Glomerular endothelial cell (primary cell): ENCODE results near the gene HYPK. TPM values are rescaled to one million over a fixed set of nuclear protein-coding genes. Genes with fewer than 3 reads are reported as not detected.
A peak's percentile ranks its signal among the peaks of the same experiment; 100 is the strongest.

ENCODE experiments used
- DNase-seq: peaks from one replicate; pipeline ENCODE4 v3.0.0-alpha.2; 2011; ENCODE audit warnings: low read depth, low spot score; ENCODE audit errors: extremely low read depth
- total RNA-seq: library from RNA; depleted of rRNA; stranded (reverse); fragments of >200 nt; gene quantifications from 2 replicates; pipeline ENCODE4 v1.2.3, GENCODE V29; 2015

Gene HYPK, protein sequence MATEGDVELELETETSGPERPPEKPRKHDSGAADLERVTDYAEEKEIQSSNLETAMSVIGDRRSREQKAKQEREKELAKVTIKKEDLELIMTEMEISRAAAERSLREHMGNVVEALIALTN
- 14.8 and 17.2 TPM in 2 replicates for total RNA-seq

DNA sequence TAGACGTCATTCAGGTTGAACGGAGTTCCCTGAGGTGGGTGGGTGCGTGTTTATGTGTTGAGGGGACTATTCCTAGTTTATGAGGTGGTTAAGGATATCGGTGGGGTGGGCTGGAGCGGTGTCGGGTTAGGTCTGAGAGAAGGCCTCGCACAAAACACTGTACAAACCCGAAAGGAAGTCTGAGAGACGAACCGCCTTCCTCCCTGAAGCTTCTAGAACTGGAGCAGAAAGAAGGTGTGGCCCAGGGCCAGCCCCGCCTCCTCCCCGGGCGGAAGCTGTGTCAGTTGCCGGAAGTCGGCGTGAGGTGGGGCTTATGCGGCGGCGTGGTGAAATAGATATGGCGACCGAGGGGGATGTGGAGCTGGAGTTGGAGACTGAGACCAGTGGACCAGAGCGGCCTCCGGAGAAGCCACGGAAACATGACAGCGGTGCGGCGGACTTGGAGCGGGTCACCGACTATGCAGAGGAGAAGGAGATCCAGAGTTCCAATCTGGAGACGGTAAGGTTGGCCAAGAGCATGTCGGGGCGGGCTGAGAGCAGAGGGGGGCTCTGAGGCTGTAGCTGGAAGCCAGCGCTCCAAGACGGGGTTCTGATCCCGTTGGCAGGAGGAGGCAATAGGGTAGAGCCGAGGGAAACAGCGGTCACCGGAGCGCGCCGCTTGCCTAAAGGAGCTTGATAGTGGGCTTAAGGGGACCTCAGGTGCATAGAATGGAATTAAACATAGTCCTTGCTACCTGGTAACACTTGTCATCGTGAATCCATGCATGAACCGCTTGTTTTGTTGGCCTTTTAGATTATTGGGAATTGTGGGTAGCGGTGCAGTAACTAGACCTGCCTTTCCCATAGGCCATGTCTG lies at the start of gene HYPK:
Gene HYPK (plus strand): TSS at position 314 of the 856 bp plus-strand sequence. CDS start 24 bp downstream, at position 338.
- DNase-seq: no peak

DNA sequence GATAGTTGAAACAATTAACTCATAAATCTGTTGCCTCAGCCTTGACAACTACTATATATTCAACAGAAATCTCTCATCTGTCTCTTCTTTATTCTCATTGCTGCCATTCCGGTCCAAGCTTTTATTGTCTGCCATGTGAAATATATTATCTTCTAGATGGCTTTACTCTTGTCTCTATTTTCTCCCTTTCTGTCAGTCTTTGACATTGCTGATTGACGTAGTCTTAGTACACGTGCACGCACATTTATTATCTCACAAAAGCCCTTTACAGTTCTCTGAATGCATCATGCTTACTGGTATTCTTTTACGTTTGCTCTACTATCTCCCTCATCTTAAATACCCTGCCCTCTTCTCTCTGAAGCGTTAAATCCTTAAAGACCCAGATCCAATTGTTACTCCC lies 48.5 kb upstream of the HYPK start:
- DNase-seq: no peak

DNA sequence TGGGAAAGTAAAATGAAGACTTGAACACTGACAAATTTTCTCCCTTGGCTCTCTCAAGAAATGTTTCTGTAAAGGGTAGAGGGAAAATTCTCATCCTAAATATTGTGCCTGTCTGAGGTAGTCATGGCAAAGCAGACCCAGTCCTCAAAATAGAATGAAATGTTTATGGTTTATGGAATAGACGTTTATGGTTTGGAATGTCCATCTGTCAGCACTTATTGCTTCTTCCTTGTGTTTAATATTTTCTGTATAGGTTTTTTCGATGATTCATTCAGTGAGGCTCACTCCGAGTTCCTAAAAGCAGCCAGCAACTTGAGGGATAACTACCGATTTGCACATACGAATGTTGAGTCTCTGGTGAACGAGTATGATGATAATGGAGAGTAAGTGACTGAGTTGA lies 37.6 kb upstream of the HYPK start:
- no peak for DNase-seq

DNA sequence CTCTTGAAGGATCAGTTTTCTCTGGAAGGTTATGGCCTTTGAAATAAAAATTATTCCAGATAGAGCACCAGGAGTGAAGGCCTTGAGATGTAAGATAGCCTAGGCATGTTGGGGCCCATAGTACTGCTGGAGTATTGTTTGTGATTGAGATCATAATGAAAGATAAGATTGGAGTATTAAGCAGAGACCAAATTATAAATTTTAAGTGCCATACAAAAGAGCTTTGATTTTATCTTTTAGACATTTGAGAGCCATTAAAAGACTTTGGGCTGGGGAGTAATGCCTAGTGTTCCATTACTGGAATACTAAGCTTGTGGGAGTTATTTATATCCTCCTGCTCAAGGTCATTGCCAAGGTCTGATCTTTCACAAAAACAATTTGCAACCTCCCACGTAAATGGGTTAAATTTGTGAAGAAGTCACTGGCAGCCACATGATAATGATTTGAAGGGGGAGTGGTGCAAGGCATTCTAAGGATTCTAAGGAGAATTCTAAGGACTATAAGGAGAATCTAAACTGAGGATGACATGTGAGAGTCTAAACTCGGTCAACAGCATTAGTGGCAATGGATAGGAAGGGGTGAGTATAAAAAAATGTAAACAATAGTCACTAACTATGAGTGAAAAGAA lies 36.5 kb upstream of the HYPK start:
- DNase-seq: no peak

DNA sequence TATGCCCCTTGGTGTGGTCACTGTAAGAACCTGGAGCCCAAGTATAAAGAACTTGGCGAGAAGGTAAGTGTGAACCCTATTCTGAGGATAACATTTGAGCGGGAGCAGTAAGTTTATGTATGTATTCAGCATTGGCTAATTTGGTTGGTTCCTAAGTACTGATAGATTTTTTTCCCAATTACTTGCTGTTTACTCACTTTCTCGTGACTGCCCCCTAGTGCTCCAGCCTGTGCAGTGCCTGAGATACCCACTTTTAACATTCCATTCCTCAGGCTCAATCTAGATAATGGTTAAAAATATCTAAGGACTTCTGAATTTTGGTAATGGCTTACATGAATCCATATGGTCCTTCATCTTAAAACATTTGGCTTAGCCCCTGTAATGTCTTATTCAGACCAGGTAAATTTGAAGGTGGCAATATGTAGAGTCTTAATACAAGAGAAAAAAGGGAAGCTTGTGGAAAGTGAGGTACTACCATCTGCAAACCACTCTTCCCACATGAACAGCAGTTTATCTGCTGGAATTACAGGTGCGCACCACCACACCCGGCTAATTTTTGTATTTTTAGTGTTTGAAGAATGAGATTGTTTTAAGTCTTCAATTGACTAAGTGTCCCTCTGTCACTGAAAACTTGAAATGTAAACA lies 30.7 kb upstream of the HYPK start:
- DNase-seq: no peak

DNA sequence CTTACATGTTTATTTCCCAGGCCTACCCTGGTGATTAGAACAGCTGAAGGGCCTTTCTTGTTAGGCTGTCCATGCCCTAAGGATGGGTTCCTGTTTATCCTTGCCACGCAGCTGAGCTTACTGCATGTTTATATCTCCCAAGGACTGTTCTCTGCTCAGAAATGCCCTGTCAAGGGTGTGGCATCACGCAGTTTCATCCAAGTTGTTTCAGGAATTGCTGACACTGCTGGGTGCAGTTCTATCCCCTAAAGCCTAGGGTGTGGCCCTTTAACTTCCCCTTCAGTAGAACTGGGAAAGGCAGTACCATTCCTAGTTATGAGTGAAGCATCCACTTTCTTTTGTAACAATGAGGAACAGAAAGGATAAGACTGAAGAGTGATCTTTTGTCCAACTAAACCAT lies 28.6 kb upstream of the HYPK start:
- DNase-seq: no peak

DNA sequence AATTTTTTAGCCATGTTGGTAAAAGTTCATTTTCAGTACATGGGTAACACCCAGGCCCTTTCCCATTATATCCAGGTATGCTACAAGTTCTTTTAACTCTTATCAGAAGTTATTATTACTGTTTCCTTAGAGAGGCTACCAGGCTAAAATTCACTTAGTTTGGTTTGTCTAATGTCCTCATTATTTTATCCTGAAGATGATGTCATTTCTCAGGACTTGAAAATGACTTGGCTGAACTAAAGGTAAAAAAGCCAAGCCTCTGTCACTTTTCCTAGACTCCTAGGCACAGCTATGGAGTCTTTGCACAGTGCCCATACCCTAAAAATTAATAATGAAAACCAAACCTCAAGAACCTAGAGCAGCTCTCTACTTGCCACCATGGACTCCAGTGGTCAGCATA lies 27.8 kb upstream of the HYPK start:
- DNase-seq: no peak

DNA sequence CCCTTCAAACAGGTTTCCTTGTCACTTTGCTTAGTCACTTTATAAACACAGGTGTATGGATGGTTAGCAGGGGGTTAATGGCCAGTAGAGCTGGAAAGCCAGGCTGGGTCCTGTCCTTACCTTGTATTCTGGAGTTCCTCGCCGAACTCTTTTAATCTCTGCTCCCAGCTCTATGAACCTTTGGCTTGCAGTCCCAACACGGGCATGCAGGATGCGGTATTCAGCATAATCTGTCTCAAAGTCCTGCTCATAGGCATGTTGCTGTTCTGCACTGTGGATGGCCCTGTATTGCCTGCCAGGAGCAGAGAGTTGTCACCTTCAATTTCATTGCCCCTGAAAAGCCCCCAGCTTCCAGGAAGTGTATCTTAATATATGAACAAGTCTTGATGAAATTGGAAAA lies 26.3 kb upstream of the HYPK start:
- no peak for DNase-seq

DNA sequence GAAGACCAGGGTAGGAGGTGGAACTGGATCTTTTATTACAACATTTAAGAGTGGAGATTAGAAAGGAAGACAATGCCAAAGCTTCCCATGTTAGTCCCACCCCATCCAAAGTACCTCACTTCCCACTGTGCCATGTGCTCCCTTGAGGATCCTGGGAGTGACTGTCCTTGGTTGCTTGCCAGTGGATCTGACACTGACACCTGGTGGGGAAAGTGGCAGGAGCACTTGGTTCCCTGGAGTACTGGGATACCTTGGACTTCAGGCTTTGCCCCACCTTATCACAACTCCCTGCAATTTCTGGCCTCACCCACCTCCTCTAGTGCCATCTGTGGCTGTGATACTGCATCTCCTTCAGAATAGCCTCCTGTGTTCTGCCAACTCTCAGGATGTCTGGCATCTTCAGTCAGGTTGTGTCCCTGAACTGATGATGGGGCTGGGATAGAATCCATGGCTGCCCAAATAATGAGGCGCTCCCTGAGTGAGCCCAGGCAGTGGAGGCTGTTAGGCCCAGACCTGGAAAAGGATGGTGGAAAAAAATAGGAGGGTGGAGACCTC lies 24.9 kb upstream of the HYPK start:
- DNase-seq: no peak

DNA sequence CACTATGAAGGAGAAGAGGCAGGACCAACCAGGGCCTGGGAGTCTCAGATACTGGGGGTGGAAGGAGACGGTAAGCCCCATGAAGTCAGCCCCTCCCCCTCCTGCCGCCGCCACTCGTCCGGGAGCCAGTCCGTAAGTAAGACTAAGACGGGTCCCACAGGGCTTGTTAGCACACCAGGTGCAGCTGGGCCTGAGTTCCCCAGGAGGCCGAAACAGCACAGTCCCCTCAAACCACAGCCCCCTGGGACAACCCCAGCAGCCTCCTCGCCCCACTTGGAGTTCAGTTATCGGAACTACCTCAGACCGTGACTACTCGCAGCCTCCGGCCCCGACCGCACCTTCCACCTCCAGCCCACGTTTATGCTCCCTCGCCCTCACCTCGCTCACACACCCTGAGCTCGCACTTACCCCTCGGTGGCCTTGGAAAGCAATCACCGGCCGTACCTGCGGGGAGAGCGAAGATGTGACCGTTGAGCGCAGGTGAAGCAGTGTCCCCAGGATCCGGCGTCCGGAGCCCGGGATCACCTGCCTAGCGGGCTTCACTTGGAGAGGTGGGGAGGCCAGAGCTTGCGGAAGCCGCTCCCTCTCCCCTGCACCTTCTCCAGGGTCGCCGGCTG lies 24.2 kb upstream of the HYPK start:
- no peak for DNase-seq

DNA sequence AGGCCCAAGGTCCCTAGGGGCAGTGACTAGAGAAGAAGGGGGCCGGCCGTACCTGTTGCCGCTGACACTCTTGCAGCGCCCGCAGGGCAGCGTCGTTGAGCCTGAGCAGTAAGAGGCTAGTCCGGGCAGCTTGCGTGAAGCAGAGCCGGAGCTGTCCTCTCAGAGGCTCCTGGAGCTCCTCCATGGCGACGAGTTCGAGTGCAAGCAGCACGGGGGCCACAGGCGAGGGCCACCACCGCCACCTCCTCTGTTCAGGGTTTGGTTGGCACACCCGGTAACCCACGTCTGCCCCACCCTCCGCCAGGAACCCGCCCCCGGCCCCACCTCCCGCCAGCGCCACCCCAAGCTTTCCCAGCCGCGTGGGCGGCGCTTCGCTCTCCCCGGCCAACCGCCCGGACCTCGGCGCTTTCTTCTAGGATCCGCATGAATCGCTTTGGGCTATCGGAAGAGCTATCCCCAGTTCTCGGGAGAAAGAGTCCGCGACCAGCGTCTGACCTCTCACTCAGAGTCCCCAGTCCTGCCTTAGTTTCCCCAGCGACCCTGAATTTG lies 23.6 kb upstream of the HYPK start, which contains the start of gene ELL3:
Gene ELL3 (minus strand): TSS at position 249 of the 549 bp plus-strand sequence. CDS start 65 bp downstream, at position 184.
- no peak for DNase-seq

DNA sequence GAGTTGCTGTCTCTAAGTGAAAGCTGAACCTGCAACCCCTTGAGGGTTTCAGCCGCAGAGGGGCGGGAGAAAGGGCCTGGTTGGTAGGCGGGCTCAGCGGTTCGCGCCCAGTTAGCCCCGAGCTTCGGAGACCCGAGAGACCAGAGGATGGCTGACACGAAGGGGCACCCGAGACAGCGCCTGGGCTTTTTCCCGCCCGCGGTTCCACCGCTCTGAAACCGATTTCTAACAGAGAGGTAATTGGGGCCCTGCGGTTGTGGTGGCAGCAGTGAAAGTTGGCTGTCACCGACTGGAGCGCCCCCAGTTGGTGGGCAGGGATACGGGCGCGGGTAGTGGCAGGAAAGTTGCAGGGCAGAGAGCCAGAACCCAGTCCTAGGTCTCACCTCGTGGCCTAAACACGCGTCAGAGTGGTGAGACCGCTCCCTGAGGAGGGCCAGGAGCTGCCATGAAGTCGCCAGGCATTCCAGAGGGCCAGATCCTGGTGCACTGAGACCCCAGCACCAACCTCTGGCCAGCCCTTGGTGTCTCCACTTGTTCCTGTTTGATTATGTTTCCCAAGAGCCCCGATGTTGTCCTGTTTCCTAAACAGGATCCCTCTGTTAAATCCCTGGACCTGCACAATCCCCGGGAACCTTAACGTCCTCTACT lies 23.0 kb upstream of the HYPK start:
- DNase-seq: no peak

DNA sequence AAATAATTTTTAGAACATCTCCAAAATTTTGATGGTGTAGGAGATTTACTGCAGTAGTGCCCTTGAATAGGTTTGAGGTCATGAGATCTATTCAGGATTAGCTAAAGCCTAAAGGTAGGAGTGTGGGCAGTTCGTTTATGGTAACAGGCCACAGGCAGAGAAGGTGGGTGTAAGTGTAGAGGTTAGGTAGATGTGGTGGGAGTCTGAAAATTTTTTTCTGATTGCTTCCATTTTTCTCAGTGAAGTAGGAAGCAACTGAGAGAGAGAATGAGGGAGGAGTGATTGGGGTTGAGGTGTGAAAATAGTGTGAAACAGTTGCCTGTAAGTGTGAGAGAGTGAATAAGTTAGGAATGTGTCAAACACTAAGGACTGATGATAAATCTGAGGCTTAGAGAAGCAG lies 21.4 kb upstream of the HYPK start:
- no peak for DNase-seq

DNA sequence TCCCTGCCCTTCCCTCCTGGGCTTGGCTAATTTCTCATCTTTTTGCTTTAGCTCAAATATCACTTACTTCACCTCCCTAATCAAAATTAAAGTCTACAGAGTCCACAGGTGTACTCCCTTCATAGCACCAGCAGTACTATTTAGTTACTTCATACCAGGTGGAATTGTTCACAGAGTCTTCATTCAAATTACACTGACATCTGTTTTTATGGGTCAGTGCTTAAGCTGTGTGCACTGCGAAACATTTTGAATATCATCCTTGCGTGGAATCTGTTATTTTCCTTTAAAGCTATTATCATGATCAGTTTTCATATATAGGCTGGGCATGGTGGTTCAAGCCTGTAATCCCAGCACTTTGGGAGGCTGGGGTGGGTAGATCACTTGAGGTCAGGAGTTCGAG lies 11.0 kb upstream of the HYPK start:
- DNase-seq: no peak

DNA sequence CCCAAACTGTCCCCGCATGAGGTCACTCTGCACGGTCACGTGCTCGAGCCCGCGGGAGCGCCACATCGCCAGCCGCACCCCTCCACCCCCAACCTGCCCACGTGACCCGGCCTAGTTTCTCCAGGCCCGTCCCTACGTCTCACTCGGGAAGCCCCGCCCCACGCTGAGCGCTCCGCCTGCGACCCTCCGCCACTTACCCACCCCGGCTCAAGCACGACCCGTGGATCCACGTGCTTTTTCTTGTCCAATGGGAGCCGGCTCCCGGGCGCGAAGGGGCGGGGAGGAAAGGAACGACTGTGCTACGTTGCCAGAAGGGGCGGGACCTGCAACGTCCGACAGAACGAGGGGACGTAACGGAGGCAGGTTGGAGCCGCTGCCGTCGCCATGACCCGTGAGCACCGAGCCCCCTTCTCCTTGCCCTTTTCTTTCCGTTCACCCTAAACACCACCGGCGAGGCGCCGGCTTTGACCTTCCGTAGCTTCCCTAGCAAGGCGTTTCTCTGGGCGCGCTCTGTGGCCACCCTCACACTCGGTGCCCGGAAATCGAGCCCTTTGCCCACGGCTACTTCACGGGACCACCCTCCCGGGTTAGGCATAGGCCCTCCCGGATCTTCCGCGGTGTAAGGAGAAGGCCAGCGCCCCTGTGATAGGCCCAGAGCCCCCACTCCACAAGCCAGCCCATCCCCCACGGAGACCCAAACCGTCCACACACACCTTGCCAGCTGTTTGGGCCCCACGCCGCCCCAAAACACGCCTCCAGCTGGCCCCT lies 8.2 kb upstream of the HYPK start, which contains the start of gene SERF2:
Gene SERF2 (plus strand): TSS at position 328 of the 768 bp plus-strand sequence. CDS start 57 bp downstream, at position 385.
- peak; percentile 77 for DNase-seq

DNA sequence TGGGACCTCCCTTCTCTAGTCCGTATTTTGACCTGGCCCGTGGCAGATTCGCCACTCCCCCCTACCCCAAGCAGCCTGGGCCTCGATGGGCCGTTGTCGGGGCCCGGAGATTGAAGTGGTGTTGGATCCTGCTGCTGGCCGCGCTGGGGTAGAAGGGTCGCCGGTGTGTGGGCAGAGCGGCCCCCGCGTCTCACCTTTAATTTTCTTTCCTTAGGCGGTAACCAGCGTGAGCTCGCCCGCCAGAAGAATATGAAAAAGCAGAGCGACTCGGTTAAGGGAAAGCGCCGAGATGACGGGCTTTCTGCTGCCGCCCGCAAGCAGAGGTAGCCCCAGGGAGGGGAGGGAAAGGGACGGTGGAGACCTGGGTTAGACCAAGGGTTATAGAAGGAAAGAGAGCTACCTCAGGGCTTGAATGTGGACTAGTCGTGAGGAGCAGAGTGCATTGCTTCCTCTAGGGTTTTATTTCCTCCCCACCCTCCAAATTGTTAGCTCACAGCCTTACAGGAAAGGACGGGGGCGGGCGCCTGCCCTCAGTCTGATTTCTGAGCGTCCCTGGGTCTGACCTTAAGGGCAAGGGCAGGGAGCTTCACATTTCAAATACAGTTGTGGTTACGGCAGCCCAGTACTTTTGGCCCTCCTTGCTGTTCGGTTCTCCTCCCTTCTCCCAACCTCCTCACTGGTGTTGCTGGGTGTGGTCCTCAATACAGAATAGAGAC lies 7.5 kb upstream of the HYPK start:
- DNase-seq: no peak

DNA sequence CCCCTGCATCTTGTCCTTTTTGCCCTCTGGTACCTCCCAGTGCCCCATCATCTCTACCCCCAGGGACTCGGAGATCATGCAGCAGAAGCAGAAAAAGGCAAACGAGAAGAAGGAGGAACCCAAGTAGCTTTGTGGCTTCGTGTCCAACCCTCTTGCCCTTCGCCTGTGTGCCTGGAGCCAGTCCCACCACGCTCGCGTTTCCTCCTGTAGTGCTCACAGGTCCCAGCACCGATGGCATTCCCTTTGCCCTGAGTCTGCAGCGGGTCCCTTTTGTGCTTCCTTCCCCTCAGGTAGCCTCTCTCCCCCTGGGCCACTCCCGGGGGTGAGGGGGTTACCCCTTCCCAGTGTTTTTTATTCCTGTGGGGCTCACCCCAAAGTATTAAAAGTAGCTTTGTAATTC lies 6.8 kb upstream of the HYPK start:
- DNase-seq: no peak

DNA sequence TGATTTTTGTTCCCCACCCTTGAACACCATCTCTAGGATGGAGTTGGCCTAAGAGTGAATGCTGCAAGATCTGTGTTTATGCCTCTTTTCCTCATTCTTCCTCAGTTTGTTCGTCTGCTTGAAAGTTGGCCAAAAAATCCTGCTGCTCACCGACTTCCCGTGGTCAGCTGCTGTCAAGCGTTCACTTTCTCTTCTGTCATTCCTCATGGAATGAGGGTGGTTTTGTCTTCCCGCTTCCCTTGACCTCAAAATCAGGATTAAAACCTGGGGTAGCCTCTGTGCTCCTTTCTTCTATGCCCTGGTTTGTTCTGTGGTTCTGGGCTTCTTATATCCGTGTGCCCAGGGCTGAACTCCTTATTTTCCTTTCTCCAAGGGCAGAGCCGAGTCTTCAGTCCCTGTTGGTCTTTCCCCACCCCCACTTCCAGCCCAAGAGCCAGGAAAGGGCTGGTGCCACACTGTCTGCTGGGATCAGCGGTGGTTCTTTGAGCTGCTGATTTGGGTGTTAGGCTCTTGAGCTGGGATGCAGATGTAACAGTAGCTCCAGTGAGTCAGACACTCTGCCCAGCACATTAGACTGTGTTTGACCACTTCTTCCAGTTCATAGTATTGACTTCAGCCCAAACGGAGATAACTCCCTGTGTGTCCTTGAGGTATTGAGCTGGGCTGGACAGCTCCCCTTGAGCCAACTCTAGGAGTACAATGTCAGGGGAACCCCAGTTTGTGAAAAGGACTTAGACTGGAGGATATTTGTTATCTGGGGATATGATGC lies 5.9 kb upstream of the HYPK start:
- DNase-seq: no peak
